Stomach (tissue), 9 donors: ENCODE results near the gene ELMOD3. TPM values are rescaled to one million over a fixed set of nuclear protein-coding genes. Genes with fewer than 3 reads are reported as not detected.
"Not testable (repeated sequence)": the region's sequence is repeated elsewhere in the genome, so short reads cannot be mapped to it uniquely, and the experiment has no call there.

Source experiments
- DNase-seq, 2 donors: peaks; one replicate each; pipeline versions ENCODE4 v3.0.0 to v3.0.0-alpha.2; 2013 to 2019
- H3K27ac ChIP-seq, 5 donors: fragments of 200-600 bp in 4 of 5; sonication (generic) in 4 of 5; one replicate each; pipeline ENCODE4 v1.5.1; 2013 to 2019; ENCODE audit warnings: mild to moderate bottlenecking in 1 of 5, moderate library complexity in 1 of 5
- H3K27me3 ChIP-seq, 3 donors: fragments of 200-600 bp; sonication (generic); one replicate each; pipeline ENCODE4 v1.5.1; 2017 to 2019; ENCODE audit warnings: mixed run types in 1 of 3
- H3K36me3 ChIP-seq, 4 donors: fragments of 200-600 bp; sonication (generic); 1 replicate in 3 of 4; 2 replicates in 1 of 4; pipeline ENCODE4 v1.5.1; 2016 to 2019
- H3K4me1 ChIP-seq, 4 donors: fragments of 200-600 bp; sonication (generic); one replicate each; pipeline ENCODE4 v1.5.1; 2016 to 2019
- H3K4me3 ChIP-seq, 4 donors: fragments of 200-600 bp; sonication (generic) in 3 of 4; one replicate each; pipeline ENCODE4 v1.5.1; 2016 to 2019; ENCODE audit warnings: mild to moderate bottlenecking in 1 of 4
- H3K9me3 ChIP-seq, 4 donors: fragments of 200-600 bp; sonication (generic); one replicate each; pipeline ENCODE4 v1.5.1; 2016 to 2019
- EP300 ChIP-seq: sonication (generic); formaldehyde crosslinking; IDR thresholded peaks from one replicate; pipeline ENCODE4 v1.6.1; 2017; ENCODE audit warnings: antibody characterized with exemption
- POLR2A ChIP-seq, 4 donors: fragments of 450-650 bp; IDR thresholded peaks; one replicate each; pipeline ENCODE4 v1.6.1; 2016; ENCODE audit warnings: antibody characterized with exemption in 4 of 4, control low read depth in 2 of 4, mild to moderate bottlenecking in 1 of 4, moderate library complexity in 1 of 4
- POLR2AphosphoS5 ChIP-seq, 3 donors: sonication (generic); formaldehyde crosslinking; IDR thresholded peaks; one replicate each; pipeline ENCODE4 v1.6.1; 2016; ENCODE audit warnings: antibody characterized with exemption in 3 of 3
- WGBS, 5 donors: extraction: QIAGEN DNeasy Blood & Tissue Kit in 3 of 5; methylation state at CpG; one replicate each; pipeline versions ENCODE4 v1.1.5 to v1.1.7; 2013 to 2018; 5-methylcytosine and 5-hydroxymethylcytosine counted together
- intact Hi-C: fragments of 100-400 bp; cut with DNase I; formaldehyde crosslinking; loops from one replicate; pipeline ENCODE4 v1.15.1; 2023; ENCODE audit warnings: low total_unique reads
- polyA plus RNA-seq, 3 donors: library from polyadenylated mRNA; stranded (reverse); fragments of 200-250 nt; gene quantifications; one replicate each; pipeline ENCODE4 v1.2.3, GENCODE V29; 2013
- total RNA-seq, 5 donors: library from RNA; depleted of rRNA; stranded (reverse); fragments of >200 nt; gene quantifications; one replicate each; pipeline versions ENCODE4 v1.1.0 to v1.2.3, GENCODE V29; 2014 to 2016
- TF ChIP-seq, protein P1 (sequence below), 7 experiments: fragments of 450-650 bp in 4 of 7; fragments of 200-600 bp in 3 of 7; sonication (generic) in 3 of 7; IDR thresholded peaks; one replicate each; pipeline ENCODE4 v1.5.1; 2016 to 2019; ENCODE audit warnings: antibody characterized with exemption in 7 of 7, control low read depth in 2 of 7, mild to moderate bottlenecking in 1 of 7
- donor health status: healthy with polysubstance abuse.
- donor health status: Bipolar disorder and iron deficiency.
- donor health status: healthy.

The ELMOD3 gene
- total and polyA plus RNA-seq, 8 donors = 13.4 to 43.8 (median 19.3) TPM

- WGBS, 5 donors = 32 to 59% (median 52%) methylated on average over 13 of the region's 13 CpGs
- intact Hi-C loops = no loop called here
- DNase-seq = no peak
- no peaks in the 10 kb centered on the region for H3K9me3 ChIP-seq
- no peak overlapping the region for H3K4me3 ChIP-seq
- H3K27ac ChIP-seq = no peak overlapping the region
- peaks cover 11 to 23% (median 18%) of the 10 kb centered on the region in 4 donors for H3K4me1 ChIP-seq
- H3K36me3 ChIP-seq = no peaks in the 10 kb centered on the region
- H3K27me3 ChIP-seq = no peaks in the 10 kb centered on the region
- TF ChIP-seq POLR2A (IDR thresholded peaks at IDR 0.05) = no peak
- TF ChIP-seq POLR2AphosphoS5 (IDR thresholded peaks at IDR 0.05) = no peak
- no peak for TF ChIP-seq EP300
- TF ChIP-seq, protein P1, sequence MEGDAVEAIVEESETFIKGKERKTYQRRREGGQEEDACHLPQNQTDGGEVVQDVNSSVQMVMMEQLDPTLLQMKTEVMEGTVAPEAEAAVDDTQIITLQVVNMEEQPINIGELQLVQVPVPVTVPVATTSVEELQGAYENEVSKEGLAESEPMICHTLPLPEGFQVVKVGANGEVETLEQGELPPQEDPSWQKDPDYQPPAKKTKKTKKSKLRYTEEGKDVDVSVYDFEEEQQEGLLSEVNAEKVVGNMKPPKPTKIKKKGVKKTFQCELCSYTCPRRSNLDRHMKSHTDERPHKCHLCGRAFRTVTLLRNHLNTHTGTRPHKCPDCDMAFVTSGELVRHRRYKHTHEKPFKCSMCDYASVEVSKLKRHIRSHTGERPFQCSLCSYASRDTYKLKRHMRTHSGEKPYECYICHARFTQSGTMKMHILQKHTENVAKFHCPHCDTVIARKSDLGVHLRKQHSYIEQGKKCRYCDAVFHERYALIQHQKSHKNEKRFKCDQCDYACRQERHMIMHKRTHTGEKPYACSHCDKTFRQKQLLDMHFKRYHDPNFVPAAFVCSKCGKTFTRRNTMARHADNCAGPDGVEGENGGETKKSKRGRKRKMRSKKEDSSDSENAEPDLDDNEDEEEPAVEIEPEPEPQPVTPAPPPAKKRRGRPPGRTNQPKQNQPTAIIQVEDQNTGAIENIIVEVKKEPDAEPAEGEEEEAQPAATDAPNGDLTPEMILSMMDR (IDR thresholded peaks at IDR 0.05) = no peak
Measured at GRCh38 chr2:85330839-85331636, 23.5 kb upstream of the ELMOD3 start.

GRCh38 chr2:85333877-85334276 is 20.7 kb upstream of the ELMOD3 start:
- H3K4me3 ChIP-seq, H3K4me1 ChIP-seq, DNase-seq, H3K27me3 ChIP-seq, H3K27ac ChIP-seq, intact Hi-C loops, H3K36me3 ChIP-seq, H3K9me3 ChIP-seq: not testable (repeated sequence)
- 94 to 97% (median 95%) methylated on average over 3 to 4 of the region's 4 CpGs for WGBS, 5 donors

- intact Hi-C loops = no loop called here
- Histone ChIP-seq H3K27ac (no peak overlapping the region), H3K9me3 (no peaks in the 10 kb centered on the region), H3K36me3 (no peaks in the 10 kb centered on the region), H3K27me3 (no peaks in the 10 kb centered on the region), H3K4me3 (no peak overlapping the region), H3K4me1 (peaks cover 0 to under 1% (median under 1%) of the 10 kb centered on the region in 4 donors)
- no peak for DNase-seq
- WGBS, 5 donors = 39 to 72% (median 46%) methylated on average over 2 of the region's 2 CpGs
- TF ChIP-seq POLR2A (IDR thresholded peaks at IDR 0.05) (no peak), POLR2AphosphoS5 (IDR thresholded peaks at IDR 0.05) (no peak), EP300 (no peak)
- TF ChIP-seq, protein P1 (IDR thresholded peaks at IDR 0.05) = no peak
Measured at GRCh38 chr2:85334928-85335327, 19.6 kb upstream of the ELMOD3 start.

DNA sequence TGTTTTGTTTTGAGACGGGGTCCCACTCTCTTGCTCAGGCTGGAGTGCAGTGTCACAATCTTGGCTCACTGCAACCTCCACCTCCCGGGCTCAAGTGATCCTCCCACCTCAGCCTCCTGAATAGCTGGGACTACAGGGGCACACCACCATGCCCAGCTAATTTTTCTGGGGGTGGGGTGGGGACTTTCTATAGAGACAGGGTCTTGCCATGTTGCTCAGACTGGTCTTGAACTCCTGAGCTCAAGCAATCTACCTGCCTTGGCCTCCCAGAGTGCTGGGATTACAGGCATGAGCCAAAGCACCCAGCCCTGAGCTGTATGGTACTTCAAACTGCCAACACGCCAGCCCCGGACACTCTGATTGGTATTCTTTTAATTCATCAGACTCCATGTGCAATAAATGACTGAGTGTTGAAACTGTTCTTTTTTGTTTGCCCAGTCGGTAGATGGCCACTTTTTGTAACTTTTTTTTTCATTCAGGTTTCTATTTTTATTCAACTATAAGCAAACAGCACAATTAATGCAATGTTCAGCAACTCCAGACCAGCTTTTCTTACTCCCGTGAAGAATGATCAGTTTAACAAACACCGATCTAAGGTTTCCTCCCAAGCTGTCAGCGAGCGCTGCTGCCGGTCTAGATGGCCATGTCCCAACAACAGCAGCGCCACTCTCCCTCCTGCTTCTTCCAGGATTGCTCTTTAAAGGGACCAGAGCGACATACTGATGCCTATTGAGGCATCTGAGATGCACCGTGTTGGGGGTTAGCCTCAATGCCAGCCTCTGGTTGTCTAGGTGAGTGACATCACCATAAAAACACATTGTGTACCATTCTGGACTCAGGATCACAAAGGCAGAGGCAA is 14.3 kb upstream of the ELMOD3 start:
- Histone ChIP-seq H3K4me3 (no peak overlapping the region), H3K36me3 (peaks cover 17 to 41% (median 35%) of the 10 kb centered on the region in 4 donors), H3K27me3 (no peaks in the 10 kb centered on the region), H3K4me1 (peaks cover 0 to 8% (median 4%) of the 10 kb centered on the region in 4 donors), H3K27ac (no peak overlapping the region), H3K9me3 (no peaks in the 10 kb centered on the region)
- WGBS, 5 donors = 26 to 42% (median 28%) methylated on average over 13 of the region's 13 CpGs
- no peak for TF ChIP-seq EP300
- no peak for TF ChIP-seq POLR2A (IDR thresholded peaks at IDR 0.05)
- no peak for TF ChIP-seq POLR2AphosphoS5 (IDR thresholded peaks at IDR 0.05)
- intact Hi-C loops = no loop called here
- DNase-seq = no peak

DNA sequence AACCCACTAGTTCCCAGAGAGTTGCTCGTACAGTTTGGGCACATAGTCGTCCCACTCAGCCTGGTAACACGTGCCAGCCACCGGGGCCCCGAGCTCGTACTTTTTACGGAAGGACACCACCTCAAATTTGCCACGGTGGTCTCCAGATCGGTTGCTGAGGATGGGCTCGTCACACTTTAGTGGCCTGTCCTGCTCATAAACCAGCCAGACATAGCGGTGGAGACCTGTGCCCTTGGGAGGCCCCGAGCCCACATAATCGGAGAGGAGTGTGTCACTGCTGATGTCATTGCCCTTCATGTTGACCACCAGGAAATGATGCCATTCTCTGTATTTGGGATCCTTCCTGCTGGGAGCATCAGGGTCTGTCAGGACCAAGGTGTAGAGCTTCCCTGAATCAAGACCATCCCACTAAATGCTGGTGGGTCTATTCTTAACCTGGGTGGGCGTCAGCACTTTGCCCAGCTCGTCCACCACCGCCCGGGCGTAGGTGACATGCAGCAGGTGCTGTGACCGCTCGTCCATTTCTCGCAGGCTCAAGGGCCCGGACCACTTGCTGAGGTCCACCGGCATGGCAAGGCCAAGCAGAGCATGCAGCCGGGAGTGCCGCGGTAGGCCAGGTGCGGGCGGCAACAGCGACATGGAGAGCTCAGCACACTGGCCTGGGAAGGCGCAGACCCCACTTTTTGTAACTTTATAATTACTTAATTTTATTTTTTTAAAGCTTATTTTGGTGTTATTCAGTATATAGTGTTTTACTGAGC is 13.1 kb upstream of the ELMOD3 start:
- WGBS, 5 donors = 92 to 96% (median 94%) methylated on average over 24 to 30 of the region's 30 CpGs
- peaks cover 29 to 53% (median 47%) of the 10 kb centered on the region in 4 donors for H3K36me3 ChIP-seq
- TF ChIP-seq, protein P1 (IDR thresholded peaks at IDR 0.05) = no peak
- TF ChIP-seq EP300 (no peak), POLR2AphosphoS5 (IDR thresholded peaks at IDR 0.05) (no peak), POLR2A (IDR thresholded peaks at IDR 0.05) (no peak)
- H3K4me1 ChIP-seq = peaks cover 0 to 8% (median 4%) of the 10 kb centered on the region in 4 donors
- no peak overlapping the region for H3K27ac ChIP-seq
- no peak for DNase-seq
- no peaks in the 10 kb centered on the region for H3K27me3 ChIP-seq
- no peaks in the 10 kb centered on the region for H3K9me3 ChIP-seq
- no peak overlapping the region for H3K4me3 ChIP-seq
- intact Hi-C loops = no loop called here
